ENCODE results near the gene LRG1.
"Not testable (repeated sequence)": the region's sequence is repeated elsewhere in the genome, so short reads cannot be mapped to it uniquely, and the experiment has no call there.

LRG1 gene

GRCh38 chr19:4527377-4527776, 12.5 kb downstream of the LRG1 start:
- not testable (repeated sequence) for DNase-seq (ENCODE audit: low read depth)

GRCh38 chr19:4525563-4526002, 14.3 kb downstream of the LRG1 start:
- DNase-seq (ENCODE audit: low read depth): no peak

DNA sequence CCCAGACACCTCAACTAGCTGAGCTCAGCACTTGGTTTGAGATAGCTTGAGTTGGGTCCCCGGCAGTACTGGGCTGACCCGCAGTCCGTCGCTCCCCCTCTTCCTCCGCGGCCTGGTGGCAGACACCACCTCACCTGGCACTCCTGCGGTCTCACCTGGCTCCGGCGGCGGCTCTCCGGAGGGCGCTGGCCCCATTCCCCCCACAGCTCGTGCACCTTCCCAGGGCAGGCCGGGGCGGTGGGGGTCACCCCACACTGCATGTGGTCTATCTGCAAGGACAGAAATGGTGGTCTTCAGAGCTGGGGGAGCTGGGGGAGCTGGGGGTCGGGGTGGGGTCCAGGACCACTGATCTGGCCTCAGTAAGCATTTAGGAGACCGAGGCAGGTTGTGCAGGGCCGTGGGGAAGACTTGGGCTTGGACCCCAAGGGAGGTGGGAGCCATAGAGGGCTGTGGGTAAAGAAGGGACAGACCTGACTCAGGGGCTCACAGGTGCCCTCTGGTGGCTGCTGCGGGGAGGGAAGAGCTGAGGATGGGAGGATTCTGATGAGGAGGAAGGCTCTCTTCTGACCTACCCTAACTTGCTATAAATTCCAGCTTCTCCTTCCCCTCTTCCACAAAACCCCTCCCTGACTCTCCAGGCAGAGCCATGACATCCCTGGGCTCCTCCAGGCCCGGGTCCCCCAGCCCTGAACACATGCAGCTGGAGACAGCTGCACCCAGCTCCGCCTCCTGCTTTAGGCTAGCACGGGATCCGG, 14.9 kb downstream of the LRG1 start:
- peak; percentile 22 for DNase-seq (ENCODE audit: low read depth)

GRCh38 chr19:4523306-4524110, 16.3 kb downstream of the LRG1 start:
- DNase-seq (ENCODE audit: low read depth): peak; percentile 16

DNA sequence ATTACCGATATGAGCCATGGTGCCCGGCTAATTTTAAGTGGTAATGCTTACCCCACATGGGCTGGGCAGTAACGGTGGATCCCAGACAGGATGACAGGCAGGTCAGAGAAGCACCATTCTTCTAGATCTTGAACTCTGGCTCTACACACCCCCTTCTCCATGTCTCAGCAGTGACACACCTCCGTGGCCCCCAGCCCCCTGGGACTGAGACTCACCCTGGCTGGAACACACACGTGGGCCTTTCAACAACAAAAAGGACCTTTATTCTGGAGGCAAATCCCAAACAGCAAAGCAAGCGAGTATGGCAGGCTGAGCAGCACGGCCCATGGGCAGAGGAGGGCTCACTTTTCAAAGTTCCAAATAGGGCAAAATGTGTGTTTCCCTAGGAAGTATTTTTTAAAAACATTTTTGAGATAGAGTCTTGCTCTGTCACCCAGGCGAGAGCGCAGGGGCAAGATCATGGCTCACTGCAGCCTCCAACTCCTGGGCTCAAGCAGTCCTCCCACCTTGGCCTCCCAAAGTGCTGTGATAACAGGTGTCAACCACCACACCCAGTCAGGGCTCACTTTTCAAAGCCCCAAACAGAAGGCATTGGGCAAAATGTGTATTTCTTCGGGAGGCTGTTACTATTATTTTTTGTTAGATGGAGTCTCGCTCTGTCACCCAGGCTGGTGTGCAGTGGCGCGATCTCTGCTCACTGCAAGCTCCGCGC, 17.4 kb downstream of the LRG1 start:
- no peak for DNase-seq (ENCODE audit: low read depth)

GRCh38 chr19:4521888-4522242, 18.0 kb downstream of the LRG1 start:
- no peak for DNase-seq (ENCODE audit: low read depth)

DNA sequence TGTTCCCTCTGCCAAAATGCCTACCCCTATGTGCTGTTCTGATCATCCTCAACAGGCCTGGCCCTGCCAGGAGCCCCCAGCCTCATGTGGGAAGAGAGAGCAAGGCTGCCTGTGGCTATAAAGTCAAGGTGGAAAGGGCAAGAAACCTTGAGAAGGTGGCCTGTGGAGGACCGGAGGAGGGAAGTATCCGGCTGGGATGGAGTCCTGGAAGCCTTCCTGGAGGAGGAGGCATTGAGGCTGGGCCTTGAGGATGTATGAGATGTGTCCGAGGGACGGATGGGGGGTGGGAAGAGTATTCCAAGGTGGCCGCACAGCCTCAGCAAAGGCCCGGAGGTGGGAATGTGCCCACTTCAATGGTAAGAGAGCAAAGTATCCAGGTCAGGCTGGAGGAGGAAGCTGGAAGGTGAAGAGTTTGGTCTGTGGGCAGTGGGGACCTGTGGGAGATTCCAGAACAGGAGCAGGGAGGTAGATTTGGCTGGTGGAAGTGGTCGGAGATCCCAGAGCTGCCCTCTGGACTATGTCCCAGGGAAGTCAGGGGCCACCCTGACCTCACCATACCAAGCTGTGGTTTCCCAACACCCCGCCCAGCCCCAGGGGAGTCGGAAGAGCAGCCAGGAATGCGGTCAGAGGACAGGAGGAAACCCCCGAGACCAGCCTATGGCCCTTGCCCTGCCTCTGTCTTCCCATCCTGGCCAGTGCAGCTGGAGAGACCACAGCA, 18.5 kb downstream of the LRG1 start:
- no peak for DNase-seq (ENCODE audit: low read depth)

DNA sequence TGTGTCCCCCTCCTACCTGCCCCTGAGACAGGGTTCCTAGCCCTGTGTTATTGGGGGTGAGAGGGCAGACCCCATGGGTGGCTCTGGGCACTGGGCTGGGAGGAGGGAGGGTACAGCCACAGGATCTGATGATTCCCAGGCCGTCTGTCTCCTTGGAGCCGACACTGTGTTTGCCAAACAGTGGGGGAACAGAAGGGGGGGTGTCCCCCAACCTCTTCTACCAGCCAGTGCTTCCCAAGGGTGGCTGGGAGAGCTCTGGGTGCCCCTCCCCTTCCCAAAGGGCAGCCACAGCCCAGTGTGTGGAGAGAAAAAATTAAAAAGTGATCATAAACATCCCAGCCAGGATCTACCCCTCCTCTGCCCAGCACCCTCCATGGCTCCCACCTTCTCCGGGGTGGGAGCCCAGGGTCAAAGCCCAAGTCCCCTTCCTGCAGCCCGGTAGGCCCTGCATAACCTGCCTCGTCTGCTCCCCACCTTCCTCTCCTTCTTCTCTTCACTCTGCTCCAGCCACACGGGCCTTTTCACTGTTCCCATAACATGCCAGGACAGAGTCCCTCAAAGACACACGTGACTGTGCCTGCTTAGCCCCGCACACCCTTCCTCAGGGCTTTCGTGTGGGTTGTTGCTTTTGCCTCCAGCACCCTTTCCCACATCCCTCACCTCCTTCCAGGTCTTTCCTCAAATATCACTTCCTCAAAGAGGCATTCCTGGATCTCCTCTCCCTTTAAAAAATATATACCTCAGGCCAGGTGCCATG, 20.1 kb downstream of the LRG1 start:
- DNase-seq (ENCODE audit: low read depth): peak; percentile 14

DNA sequence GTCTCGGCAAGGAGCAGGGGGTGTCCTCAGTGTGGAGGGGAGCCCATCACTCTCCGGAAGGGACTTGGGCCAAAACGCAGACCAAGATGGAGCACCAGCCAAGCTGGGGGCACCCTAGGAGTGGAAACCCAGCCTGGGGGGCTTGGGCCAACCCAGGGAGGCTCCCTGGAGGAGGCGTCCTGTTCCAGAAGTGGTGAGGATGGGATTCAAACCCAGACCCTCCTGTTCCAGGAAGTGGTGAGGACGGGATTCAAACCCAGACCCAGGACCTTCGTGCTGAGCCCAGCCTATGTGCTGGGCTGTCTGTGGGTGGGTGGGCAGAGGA, 20.7 kb downstream of the LRG1 start:
- DNase-seq (ENCODE audit: low read depth): no peak

- peak; percentile 27 for DNase-seq (ENCODE audit: low read depth)
Measured at GRCh38 chr19:4518345-4519171, 21.3 kb downstream of the LRG1 start, which contains the start of gene PLIN4. Gene PLIN4, minus strand, starts transcription at chr19:4518486. Its CDS starts 214 bp downstream, at chr19:4518272.

DNA sequence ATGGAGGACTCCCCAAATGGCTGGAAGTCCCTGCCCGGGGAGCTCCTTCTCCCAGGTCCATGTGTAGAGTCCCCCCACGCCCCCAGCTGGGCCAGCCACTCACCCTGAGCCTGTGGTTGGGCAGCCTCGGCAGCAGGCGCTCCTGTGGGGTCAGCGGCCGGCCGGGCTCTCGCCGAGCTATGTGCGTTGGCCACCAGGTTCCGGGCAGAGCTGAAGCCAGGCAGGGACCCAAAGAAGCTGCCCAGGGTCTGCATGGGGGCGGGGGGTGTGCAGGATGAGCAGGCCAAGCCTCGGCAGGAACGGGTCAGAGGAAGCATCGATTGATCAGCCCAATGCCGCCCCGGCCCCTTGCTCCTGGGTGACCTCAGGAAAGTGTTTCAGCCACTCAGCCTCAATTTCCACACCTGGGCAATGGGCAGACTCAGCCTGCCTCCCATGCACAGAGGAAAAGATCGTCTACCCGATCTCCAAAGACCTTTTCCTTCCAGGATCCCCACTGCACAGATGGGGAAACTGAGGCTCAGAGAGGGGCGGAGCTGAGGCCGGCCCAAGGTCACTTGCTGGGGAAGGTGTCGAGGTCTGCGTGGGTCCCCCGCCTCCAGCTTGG, 22.3 kb downstream of the LRG1 start:
- DNase-seq (ENCODE audit: low read depth): no peak

- no peak for DNase-seq (ENCODE audit: low read depth)
Measured at GRCh38 chr19:4516939-4517300, 22.9 kb downstream of the LRG1 start.

DNA sequence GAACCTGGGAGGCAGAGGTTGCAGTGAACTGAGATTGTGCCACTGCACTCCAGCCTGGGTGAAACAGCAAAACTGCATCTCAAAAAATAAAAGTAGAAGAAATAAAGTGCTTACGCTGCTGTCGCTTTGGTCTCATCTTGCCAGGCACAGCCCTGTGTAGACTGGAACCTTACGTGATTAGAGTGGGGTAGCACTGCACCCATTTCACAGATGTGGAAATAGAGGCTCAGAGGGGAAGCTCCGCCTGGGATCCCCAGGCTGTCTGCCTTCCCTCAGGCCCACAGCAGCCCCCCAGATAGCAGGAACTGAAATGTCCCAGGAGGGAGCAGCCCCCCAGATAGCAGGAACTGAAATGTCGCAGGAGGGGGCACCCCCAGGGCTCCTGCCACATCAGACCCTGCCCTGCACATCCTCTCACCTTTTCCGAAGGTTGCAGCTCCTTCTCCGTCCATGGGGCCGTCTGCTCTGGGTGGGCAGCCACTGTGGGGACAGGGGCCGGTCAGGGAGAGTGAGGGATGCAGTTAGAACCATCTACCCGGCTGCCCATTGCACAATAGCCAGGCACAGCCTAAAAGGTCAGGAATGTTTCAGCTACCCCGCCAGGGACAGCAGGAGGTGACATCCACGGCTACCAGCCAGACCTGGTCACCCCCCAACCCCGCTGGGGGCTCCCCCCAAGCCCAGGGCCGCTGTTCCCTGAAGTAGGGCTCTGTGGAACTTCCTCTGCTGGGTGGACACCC, 23.5 kb downstream of the LRG1 start:
- no peak for DNase-seq (ENCODE audit: low read depth)

DNA sequence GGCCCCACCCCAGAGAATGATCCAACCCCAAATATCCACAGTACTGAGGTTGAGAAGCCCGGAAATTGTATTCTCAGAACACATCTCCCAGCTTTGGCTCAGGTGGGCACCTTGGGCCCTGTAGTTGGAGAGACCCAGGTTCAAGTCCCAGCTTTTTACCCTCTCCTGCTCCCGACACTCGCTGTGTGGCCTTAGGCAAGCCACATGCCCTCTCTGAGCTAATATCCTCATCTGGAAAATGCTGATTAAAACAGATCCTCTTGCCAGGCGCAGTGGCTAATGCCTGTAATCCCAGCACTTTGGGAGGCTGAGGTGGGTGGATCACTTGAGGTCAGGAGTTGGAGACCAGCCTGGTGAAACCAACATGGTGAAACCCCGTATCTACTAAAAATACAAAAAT, 24.1 kb downstream of the LRG1 start:
- DNase-seq (ENCODE audit: low read depth): no peak

DNA sequence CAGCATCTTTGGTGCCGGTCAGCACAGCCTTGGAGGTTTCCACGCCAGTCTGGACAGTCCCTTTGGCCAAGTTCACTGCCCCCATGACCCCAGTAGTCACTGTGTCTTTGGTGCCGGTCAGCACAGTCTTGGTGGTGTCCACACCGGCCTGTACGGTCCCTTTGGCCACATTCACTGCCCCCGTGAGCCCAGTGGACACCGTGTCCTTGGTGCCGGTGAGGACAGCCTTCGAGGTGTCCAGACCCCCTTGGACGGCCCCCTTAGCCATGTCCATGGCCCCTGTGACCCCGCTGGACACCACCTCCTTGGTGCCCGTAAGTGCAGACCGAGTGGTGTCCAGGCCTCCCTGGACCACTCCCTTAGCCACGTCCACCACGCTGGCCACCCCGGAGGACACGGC, 26.6 kb downstream of the LRG1 start:
- no peak for DNase-seq (ENCODE audit: low read depth)

GRCh38 chr19:4512070-4512469, 27.8 kb downstream of the LRG1 start:
- DNase-seq (ENCODE audit: low read depth): no peak

GRCh38 chr19:4511300-4512054, 28.4 kb downstream of the LRG1 start:
- no peak for DNase-seq (ENCODE audit: low read depth)

GRCh38 chr19:4510435-4511255, 29.2 kb downstream of the LRG1 start:
- DNase-seq (ENCODE audit: low read depth): no peak

All from amniotic epithelial cell (primary cell).